ENCODE results near the gene DNAJB12.

Gene DNAJB12

GRCh38 chr10:72356987-72357386 is 2.3 kb upstream of the DNAJB12 start:
- no peak overlapping the region for H3K4me3 ChIP-seq (ENCODE audit: low read depth, low read length)
- POLR2A ChIA-PET = no interaction called here
- CTCF ChIA-PET = no interaction called here
- DNase-seq (ENCODE audit: low read depth, low spot score) = no peak
- TF ChIP-seq CTCF (IDR thresholded peaks at IDR 0.05; ENCODE audit: insufficient read depth, low read length, missing control alignments) = no peak

- ChIA-PET CTCF (no interaction called here), POLR2A (no interaction called here)
- H3K4me3 ChIP-seq (ENCODE audit: low read depth, low read length) = no peak overlapping the region
- DNase-seq (ENCODE audit: low read depth, low spot score) = no peak
- TF ChIP-seq CTCF (IDR thresholded peaks at IDR 0.05; ENCODE audit: insufficient read depth, low read length, missing control alignments) = no peak
Observed at GRCh38 chr10:72356115-72356514, 1.4 kb upstream of the DNAJB12 start.

- peak overlapping the region; percentile 100 for H3K4me3 ChIP-seq (ENCODE audit: low read depth, low read length)
- DNase-seq (ENCODE audit: low read depth, low spot score) = no peak
- POLR2A ChIA-PET = interaction anchor here (0.7 to 2.7 kb wide), 3 partner anchors 10 to 916 kb away, joined by 3 to 11 read pairs (median 4); partner anchors contain the start of gene DDIT4
- CTCF ChIA-PET = interaction anchor here (1.1 to 4.6 kb wide), 4 partner anchors 9 to 521 kb away, joined by 3 to 35 read pairs (median 8); no protein-coding TSS in a partner anchor
- no peak for TF ChIP-seq CTCF (IDR thresholded peaks at IDR 0.05; ENCODE audit: insufficient read depth, low read length, missing control alignments)
Observed at GRCh38 chr10:72355214-72355555, 466 bp upstream of the DNAJB12 start.

- ChIA-PET POLR2A (interaction anchor here (2.7 kb wide), 1 partner anchor 80 kb away, joined by 11 read pairs; the partner anchor contains the start of gene DDIT4), CTCF (interaction anchor here (4.6 to 8.9 kb wide), 2 partner anchors 11 to 16 kb away, joined by 35 to 81 read pairs; no protein-coding TSS in a partner anchor)
- DNase-seq (ENCODE audit: low read depth, low spot score) = no peak
- H3K4me3 ChIP-seq (ENCODE audit: low read depth, low read length) = peak overlapping the region; percentile 100
- no peak for TF ChIP-seq CTCF (IDR thresholded peaks at IDR 0.05; ENCODE audit: insufficient read depth, low read length, missing control alignments)
Observed at GRCh38 chr10:72353965-72354355, 759 bp downstream of the DNAJB12 start.

- peak overlapping the region; percentile 100 for H3K4me3 ChIP-seq (ENCODE audit: low read depth, low read length)
- DNase-seq (ENCODE audit: low read depth, low spot score) = no peak
- POLR2A ChIA-PET = interaction anchor here (2.7 kb wide), 1 partner anchor 79 kb away, joined by 11 read pairs; the partner anchor contains the start of gene DDIT4
- TF ChIP-seq CTCF (IDR thresholded peaks at IDR 0.05; ENCODE audit: insufficient read depth, low read length, missing control alignments) = no peak
- CTCF ChIA-PET = interaction anchor here (4.6 to 8.9 kb wide), 2 partner anchors 10 to 15 kb away, joined by 35 to 81 read pairs; no protein-coding TSS in a partner anchor
Observed at GRCh38 chr10:72353028-72353964, 1.4 kb downstream of the DNAJB12 start.

GRCh38 chr10:72351479-72351878 is 3.2 kb downstream of the DNAJB12 start:
- CTCF ChIA-PET = interaction anchor here (1.1 to 8.9 kb wide), 3 partner anchors 9 to 812 kb away, joined by 3 to 81 read pairs (median 35); no protein-coding TSS in a partner anchor
- POLR2A ChIA-PET = interaction anchor here (1.2 kb wide), 1 partner anchor 462 kb away, joined by 3 read pairs; no protein-coding TSS in a partner anchor
- TF ChIP-seq CTCF (IDR thresholded peaks at IDR 0.05; ENCODE audit: insufficient read depth, low read length, missing control alignments) = no peak
- DNase-seq (ENCODE audit: low read depth, low spot score) = no peak
- no peak overlapping the region for H3K4me3 ChIP-seq (ENCODE audit: low read depth, low read length)
